Left forelimb (tissue), 1 donor: ENCODE measurements around the gene CMPK2.
"Not testable (repeated sequence)": the region's sequence is repeated elsewhere in the genome, so short reads cannot be mapped to it uniquely, and the experiment has no call there.

Experiments
- DNase-seq: peaks from one replicate; pipeline ENCODE4 v3.0.0-alpha.2; 2018; ENCODE audit warnings: low spot score

Gene CMPK2

DNA sequence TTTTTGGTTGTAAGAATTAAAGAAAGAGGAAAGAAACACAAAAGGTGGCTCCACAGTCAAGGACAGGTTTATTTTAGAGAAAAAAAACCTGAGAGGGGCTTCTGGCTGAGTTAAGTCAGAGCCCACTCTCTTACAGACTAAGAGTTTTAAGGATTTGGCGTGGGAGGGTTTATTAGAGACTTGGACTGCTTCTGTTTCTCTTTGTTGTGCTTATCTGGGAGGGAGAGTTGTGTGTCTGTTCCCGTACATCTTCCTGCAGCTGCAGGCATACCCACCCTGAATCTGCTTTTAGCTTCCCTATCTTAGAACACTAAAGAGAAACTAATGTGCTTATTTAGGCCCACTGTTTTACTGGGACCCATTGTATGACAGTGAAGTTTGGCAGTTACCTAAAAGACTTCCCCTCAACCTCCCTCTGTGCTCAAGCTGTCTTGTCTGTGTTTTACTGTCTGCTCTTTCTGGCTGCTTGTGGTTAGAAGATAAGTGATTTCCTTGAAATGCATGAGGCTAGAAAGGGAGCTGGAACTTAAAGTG, 14.6 kb upstream of the CMPK2 start:
- DNase-seq, result no peak

GRCh38 chr2:6879011-6879410, 13.3 kb upstream of the CMPK2 start:
- DNase-seq, result no peak

DNA sequence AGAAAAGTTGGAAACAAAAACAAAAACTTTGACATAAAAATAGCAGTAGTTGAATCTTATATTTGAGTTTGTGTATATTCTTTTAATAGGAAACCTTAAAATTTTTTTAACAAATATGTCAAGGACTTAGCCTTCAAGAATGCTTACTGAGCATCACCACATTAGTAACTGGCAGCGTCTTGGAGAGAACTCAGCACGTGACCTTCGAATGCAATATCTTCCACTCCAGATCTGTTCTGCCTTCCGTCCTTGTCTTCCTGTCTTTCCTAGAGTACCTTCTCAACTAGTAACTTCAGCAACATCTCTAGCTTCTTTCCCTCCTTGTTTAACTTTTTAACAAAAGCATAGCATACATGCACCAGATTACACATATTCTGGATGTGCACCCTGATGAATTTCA, 12.8 kb upstream of the CMPK2 start:
- DNase-seq, result no peak

DNA sequence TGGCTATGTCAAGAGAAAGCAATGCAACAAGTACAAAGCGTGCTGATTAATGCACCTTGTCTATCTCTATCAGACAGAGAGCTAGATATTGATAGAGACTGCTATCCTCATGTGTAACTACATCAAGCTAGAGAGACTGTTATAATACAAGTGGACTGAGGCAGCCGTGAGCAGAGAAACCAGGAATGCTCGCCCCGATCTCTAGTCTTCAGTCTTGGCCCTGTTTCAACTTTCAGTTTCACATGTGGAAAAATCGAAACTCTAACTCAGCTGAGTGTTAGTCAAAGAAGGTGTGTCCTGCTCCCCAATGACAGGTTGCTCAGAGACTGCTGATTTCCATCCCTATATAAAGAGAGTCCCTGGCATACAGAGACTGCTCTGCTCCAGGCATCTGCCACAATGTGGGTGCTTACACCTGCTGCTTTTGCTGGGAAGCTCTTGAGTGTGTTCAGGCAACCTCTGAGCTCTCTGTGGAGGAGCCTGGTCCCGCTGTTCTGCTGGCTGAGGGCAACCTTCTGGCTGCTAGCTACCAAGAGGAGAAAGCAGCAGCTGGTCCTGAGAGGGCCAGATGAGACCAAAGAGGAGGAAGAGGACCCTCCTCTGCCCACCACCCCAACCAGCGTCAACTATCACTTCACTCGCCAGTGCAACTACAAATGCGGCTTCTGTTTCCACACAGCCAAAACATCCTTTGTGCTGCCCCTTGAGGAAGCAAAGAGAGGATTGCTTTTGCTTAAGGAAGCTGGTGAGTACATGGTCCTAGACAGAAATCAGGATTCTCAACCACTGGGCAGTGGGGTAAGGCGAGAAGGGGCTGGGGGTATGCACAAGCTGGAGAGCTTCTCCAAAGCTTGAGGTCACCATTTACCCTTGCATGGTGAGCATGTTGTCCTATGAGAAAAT, 11.9 kb upstream of the CMPK2 start, which contains the start of gene RSAD2:
RSAD2 (plus strand) TSS at position 376 of the 903 bp plus-strand sequence; CDS start at position 400, 24 bp downstream.
- no peak for DNase-seq

- DNase-seq, result no peak
Observed at GRCh38 chr2:6876309-6876708, 10.6 kb upstream of the CMPK2 start.

- DNase-seq, result no peak
Observed at GRCh38 chr2:6874032-6874431, 8.3 kb upstream of the CMPK2 start.

GRCh38 chr2:6872394-6872793, 6.7 kb upstream of the CMPK2 start:
- DNase-seq, result no peak

- no peak for DNase-seq
Observed at GRCh38 chr2:6866982-6867381, 1.3 kb upstream of the CMPK2 start.

DNA sequence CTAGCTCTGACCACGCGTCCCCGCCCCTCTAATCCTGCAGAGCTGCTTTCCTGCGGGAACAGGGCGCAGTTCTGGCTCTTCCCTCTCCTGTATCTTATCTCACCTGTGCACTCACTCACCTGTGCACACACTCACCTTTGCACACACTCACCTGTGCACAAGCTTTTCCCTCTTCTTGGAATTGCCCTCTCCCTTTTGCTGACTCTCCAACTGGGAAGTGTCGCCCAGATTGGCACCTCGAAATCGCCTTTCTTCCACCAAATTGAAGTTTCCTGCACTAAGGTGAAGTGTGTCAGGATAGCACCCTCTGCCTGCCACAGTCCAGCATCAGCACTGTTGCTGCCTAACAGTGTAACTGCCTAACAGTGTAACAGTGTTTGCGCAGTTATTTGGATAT, 566 bp upstream of the CMPK2 start:
- no peak for DNase-seq

- DNase-seq, result peak; percentile 69
Observed at GRCh38 chr2:6864923-6865345, 773 bp downstream of the CMPK2 start.

- DNase-seq, result no peak
Observed at GRCh38 chr2:6864231-6864754, 1.4 kb downstream of the CMPK2 start.

- no peak for DNase-seq
Observed at GRCh38 chr2:6863792-6864191, 1.9 kb downstream of the CMPK2 start.

DNA sequence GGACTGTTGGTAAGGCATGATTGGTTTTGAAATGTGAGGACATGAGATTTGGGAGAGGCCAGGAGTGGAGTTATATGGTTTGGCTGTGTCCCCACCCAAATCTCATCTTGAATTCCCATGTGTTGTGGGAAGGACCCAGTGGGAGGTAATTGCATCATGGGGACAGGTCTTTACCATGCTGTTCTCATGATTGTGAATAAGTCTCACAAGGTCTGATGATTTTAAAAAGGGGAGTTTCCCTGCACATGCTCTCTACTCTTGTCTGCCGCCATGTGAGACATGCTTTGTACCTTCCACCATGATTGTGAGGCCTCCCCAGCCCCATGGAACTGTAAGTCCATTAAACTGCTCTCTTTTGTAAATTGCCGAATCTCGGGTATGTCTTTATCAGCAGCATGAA, 5.4 kb downstream of the CMPK2 start:
- DNase-seq, result no peak

- DNase-seq, result not testable (repeated sequence)
Observed at GRCh38 chr2:6858466-6859027, 7.2 kb downstream of the CMPK2 start.

DNA sequence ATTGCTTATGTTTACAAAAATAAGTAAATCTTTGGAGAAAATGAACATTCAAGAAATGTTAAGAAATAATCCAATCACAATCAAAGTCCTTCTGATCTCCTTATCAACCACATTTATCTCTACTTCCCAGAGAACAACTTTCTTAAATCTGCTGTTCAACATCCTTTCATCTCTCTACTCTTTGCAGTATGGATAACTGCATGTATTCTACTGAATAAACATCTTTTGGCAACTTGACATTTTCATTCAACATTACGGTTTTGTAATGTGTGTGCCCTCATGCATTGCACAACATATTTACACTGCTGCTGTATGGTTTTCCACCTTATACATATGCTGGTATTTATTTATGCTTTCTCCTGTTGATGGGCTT, 9.2 kb downstream of the CMPK2 start:
- no peak for DNase-seq

DNA sequence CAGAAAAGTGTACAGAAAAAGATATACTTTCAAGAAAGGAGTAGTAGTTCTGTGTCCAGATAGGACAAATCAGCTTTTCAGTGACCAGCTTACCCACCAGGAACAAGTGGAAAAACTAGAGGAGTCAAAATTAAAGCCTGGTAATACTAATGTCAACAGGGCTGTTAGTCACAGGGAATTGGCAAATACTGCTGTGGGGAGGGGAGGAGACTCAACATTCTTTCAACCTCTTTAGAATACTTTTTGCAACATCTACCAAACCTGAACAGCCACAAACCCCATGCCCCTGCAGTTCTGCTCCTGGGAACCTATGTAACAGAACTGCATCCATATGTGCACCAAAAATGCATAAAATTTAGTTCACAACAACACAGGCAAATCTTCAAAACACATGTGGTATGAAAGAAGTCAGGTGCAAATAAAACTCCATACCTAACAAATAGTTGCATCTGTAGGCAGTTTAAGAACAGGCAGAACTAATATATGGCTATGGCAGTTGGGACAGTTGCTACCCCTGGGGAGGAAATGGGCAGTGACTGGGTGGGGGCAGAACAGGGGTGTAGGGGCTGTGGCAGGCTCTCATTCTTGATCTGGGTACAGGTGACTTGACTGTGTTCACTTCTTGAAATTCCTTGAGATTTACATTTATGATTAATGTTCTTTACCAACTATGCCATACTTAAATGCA, 9.7 kb downstream of the CMPK2 start:
- DNase-seq, result no peak

DNA sequence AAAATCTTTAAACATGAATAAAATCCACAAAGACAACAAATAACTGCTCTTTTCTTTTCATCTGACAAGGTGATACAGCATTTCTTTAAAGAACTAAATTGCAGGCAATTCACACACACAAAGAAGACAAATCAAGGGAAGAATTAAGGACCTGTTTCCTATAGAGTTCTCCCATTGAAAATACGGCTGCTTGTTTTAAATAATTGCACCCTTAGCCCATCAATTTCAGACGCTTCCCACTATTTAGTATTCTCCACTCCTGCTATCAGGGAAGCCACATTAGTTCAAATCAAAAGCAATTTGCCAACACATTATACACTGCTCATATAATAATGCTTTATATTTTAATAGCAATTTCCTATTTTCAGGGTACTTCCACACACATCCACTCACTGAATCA, 11.3 kb downstream of the CMPK2 start:
- no peak for DNase-seq

- no peak for DNase-seq
Observed at GRCh38 chr2:6852195-6852594, 13.5 kb downstream of the CMPK2 start.

DNA sequence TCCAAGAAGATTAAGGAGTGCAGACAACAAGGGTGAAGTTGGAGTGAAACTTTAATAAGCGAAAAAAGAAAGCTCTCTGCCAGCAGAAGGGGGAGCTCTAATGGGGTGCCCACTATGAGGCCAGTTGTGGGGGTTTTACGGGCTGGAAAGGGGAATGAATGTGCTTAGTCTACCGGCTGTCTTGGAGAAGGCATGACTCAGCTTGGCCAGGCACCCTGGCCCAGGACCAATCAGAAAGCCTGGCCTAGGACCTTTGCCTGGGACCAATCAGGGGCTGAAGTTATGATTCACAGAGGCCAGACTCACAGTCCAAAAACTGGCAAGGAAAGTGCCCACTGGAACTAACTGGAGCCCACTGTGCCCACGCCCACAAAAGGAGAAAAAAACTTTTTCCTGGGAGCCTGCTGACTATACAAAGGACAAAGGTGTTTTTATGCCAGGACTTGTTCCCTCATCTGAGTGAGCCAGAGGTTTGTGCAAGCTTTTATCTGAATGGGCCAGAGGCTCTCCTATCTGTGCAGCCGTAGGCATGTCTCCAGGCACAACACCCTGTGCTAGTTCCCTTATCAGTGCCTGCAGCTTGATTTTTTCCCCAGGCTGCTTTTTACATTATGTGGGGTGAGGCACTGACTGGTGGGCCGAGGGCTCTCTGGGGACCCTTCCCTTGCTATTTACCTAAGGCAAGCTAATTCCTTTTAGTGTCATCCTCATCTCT, 18.6 kb downstream of the CMPK2 start:
- DNase-seq, result no peak

DNA sequence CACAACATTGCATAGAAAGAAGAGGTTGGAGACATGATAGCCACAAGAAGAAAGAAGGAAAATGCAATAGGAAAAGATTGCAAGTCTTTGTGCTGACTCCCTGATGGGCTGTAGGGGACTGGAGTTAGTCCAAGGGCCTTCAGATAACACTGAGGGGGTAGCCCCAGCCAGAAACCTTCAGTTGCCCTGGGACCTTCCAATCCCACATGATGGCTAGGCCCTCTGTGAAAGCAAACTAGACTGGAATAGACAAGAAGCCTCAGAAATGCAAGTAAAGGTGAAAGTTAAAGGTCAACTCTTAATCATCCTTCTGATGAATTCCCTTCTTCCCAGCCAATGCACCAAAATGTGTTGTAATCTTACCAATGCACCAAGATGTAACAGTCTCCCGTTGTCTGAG, 19.2 kb downstream of the CMPK2 start:
- no peak for DNase-seq

GRCh38 chr2:6845903-6846302, 19.8 kb downstream of the CMPK2 start:
- no peak for DNase-seq

GRCh38 chr2:6845312-6845711, 20.4 kb downstream of the CMPK2 start:
- no peak for DNase-seq
